ENCODE measurements around the gene SGCD.

- TF ChIP-seq POLR2AphosphoS5 (IDR thresholded peaks at IDR 0.05; ENCODE audit: low read depth, low read length) (no peak), EZH2 (IDR thresholded peaks at IDR 0.05) (no peak), CTCF (IDR thresholded peaks at IDR 0.05 in 2 of 3, conservative IDR thresholded peaks at IDR 0.05 in 1 of 3; ENCODE audit: borderline replicate concordance in 1 of 3, insufficient read depth in 1 of 3, low read depth in 2 of 3, low read length in 2 of 3) (no peak), SP1 (IDR thresholded peaks at IDR 0.05; ENCODE audit: low read depth) (no peak), RAD21 (IDR thresholded peaks at IDR 0.05; ENCODE audit: low read depth) (no peak), POLR2A (IDR thresholded peaks at IDR 0.05; ENCODE audit: borderline replicate concordance, extremely low read depth, insufficient read depth, insufficient read length) (no peak), CEBPB (IDR thresholded peaks at IDR 0.05; ENCODE audit: low read depth) (no peak)
These were observed 107.5 kb downstream of the SGCD start for GRCh38 chr5:156434471-156434870.

Measured in HCT116 (cell line).